Activated T-cell treated with anti-CD3 and anti-CD28 coated beads, Interleukin-2, amount 50 U/mL, for 4 hours (primary cell): ENCODE measurements around the gene ALDH7A1. TPM values are rescaled to one million over a fixed set of nuclear protein-coding genes. Genes with fewer than 3 reads are reported as not detected.

Source experiments
- ATAC-seq, 2 donors: fragments of 200-7000 bp; cut with Tn5 transposase; one replicate each; pipeline ENCODE4 v1.10.0; 2021
- DNase-seq: peaks from one replicate; pipeline ENCODE4 v3.0.0-alpha.2; 2020
- H3K27me3 Mint-ChIP-seq: one replicate; pipeline ENCODE4 v1.8.0; 2021; ENCODE audit warnings: low read depth, mixed read lengths
- H3K36me3 Mint-ChIP-seq: one replicate; pipeline ENCODE4 v1.8.0; 2022; ENCODE audit warnings: mixed read lengths; ENCODE audit not compliant: insufficient read depth
- H3K4me1 Mint-ChIP-seq: one replicate; pipeline ENCODE4 v1.8.0; 2021; ENCODE audit warnings: low read depth, mixed read lengths
- H3K4me3 Mint-ChIP-seq: one replicate; pipeline ENCODE4 v1.8.0; 2021; ENCODE audit warnings: mild to moderate bottlenecking, moderate library complexity, mixed read lengths
- H3K9me3 Mint-ChIP-seq: one replicate; pipeline ENCODE4 v1.8.0; 2021; ENCODE audit warnings: mixed read lengths
- total RNA-seq, 3 donors: library from RNA; stranded (reverse); gene quantifications; one replicate each; pipeline ENCODE4 v1.2.1, GENCODE V29; 2021

Gene ALDH7A1
- total RNA-seq, 3 donors from 2014 or later, result 1.1 to 1.5 (median 1.4) TPM

DNA sequence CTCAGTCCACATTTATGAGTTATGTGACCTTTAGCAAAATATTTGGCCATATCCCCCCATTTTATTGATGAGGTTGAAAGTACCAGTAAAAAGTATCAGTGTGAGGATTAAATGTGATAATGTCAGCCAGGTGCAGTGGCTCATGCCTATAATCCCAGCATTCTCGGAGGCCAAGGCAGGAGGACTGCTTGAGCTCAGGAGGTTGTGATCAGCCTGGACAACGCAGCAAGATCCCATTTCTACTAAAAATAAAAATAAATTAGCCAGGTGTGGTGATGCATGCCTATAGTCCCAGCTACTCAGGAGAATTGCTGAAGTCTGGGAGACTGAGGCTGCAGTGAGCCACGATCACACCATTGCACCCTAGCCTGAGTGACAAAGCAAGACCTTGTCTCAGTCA lies 100.6 kb downstream of the ALDH7A1 start:
- Mint-ChIP-seq H3K9me3 (no peaks in the 10 kb centered on the region), H3K4me3 (no peak overlapping the region), H3K27me3 (no peaks in the 10 kb centered on the region), H3K36me3 (peaks cover 11% of the 10 kb centered on the region), H3K4me1 (peaks cover 2% of the 10 kb centered on the region)
- ATAC-seq, result no peak
- no peak for DNase-seq

- Mint-ChIP-seq H3K9me3 (no peaks in the 10 kb centered on the region), H3K4me1 (no peaks in the 10 kb centered on the region), H3K36me3 (peaks cover 11% of the 10 kb centered on the region), H3K27me3 (no peaks in the 10 kb centered on the region), H3K4me3 (no peak overlapping the region)
- no peak for DNase-seq
- no peak for ATAC-seq
These were observed 102.1 kb downstream of the ALDH7A1 start for GRCh38 chr5:126492939-126493338.

GRCh38 chr5:126490167-126490940 lies 104.7 kb downstream of the ALDH7A1 start:
- H3K4me1 Mint-ChIP-seq, result no peaks in the 10 kb centered on the region
- H3K36me3 Mint-ChIP-seq, result peaks cover 29% of the 10 kb centered on the region
- no peak for DNase-seq
- no peaks in the 10 kb centered on the region for H3K27me3 Mint-ChIP-seq
- H3K9me3 Mint-ChIP-seq, result no peaks in the 10 kb centered on the region
- no peak overlapping the region for H3K4me3 Mint-ChIP-seq
- ATAC-seq, result no peak

DNA sequence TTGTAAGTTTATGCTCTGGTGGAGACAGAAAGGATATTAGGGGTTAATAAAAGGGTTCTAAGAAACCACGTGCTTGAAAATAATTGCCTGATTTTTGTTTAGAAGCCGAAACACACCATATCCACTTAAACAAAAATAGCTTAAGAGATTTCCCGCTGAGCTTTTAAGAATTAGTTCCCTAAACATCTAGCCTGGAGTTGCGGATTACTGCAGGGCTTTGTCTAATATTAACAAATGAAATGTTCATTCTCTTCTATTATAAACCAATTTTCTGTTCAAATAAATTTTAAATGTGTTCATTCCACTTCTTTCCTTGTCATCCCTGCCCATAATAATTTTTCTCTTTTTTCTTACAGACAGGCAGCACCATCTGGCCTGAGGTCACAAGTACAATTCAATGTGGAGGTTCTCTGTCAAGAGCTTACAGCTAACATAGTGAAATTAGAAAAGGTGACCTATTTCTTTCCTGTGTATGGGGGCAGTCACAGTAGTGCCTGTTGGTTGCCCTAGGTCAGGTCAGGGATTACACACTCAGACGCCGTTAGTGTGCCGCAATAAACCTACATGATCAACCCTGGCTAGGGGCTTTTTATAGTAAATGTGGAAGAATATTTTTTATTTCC lies 106.5 kb downstream of the ALDH7A1 start:
- no peak for ATAC-seq
- Mint-ChIP-seq H3K36me3 (peaks cover 34% of the 10 kb centered on the region), H3K4me3 (no peak overlapping the region)

GRCh38 chr5:126487596-126487995 lies 107.4 kb downstream of the ALDH7A1 start:
- no peaks in the 10 kb centered on the region for H3K9me3 Mint-ChIP-seq
- no peaks in the 10 kb centered on the region for H3K27me3 Mint-ChIP-seq
- H3K4me3 Mint-ChIP-seq, result no peak overlapping the region
- H3K4me1 Mint-ChIP-seq, result no peaks in the 10 kb centered on the region
- H3K36me3 Mint-ChIP-seq, result peaks cover 39% of the 10 kb centered on the region
- DNase-seq, result no peak
- no peak for ATAC-seq

More for the DNA sequence above, 106.5 kb downstream of the ALDH7A1 start:
- H3K4me1 Mint-ChIP-seq, result no peaks in the 10 kb centered on the region
- H3K27me3 Mint-ChIP-seq, result no peaks in the 10 kb centered on the region
- no peak for DNase-seq
- H3K9me3 Mint-ChIP-seq, result no peaks in the 10 kb centered on the region

DNA sequence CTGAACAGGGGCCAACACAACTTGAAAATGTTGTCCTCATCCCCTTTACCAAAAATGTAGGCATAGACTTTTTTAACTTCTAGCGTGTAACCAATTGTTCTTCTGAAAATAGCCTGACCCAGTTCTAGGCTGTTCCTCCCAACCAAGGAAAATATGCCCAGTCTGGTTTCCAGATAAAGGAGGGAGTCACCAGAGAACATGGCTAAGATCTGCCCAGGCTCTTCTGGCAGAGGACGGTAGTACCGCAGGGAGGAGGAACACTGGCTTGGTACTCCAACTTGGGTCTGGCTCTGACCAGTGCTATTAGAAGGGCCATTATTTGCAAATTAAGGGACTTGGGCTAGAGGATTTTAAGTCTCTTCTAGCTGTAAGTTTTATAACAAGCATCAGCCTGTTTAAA lies 108.7 kb downstream of the ALDH7A1 start:
- peaks cover 39% of the 10 kb centered on the region for H3K36me3 Mint-ChIP-seq
- DNase-seq (no peak), ATAC-seq (no peak)
- no peaks in the 10 kb centered on the region for H3K27me3 Mint-ChIP-seq
- H3K4me3 Mint-ChIP-seq, result no peak overlapping the region
- no peaks in the 10 kb centered on the region for H3K9me3 Mint-ChIP-seq
- no peaks in the 10 kb centered on the region for H3K4me1 Mint-ChIP-seq

GRCh38 chr5:126484253-126484652 lies 110.8 kb downstream of the ALDH7A1 start:
- peaks cover 42% of the 10 kb centered on the region for H3K36me3 Mint-ChIP-seq
- no peaks in the 10 kb centered on the region for H3K9me3 Mint-ChIP-seq
- H3K27me3 Mint-ChIP-seq, result no peaks in the 10 kb centered on the region

GRCh38 chr5:126483156-126483555 lies 111.9 kb downstream of the ALDH7A1 start:
- Mint-ChIP-seq H3K36me3 (peaks cover 42% of the 10 kb centered on the region), H3K4me1 (no peaks in the 10 kb centered on the region), H3K27me3 (no peaks in the 10 kb centered on the region), H3K9me3 (no peaks in the 10 kb centered on the region), H3K4me3 (no peak overlapping the region)
- ATAC-seq, result no peak
- DNase-seq, result no peak

More at GRCh38 chr5:126484253-126484652, 110.8 kb downstream of the ALDH7A1 start:
- ATAC-seq (no peak), DNase-seq (no peak)
- Mint-ChIP-seq H3K4me1 (no peaks in the 10 kb centered on the region), H3K4me3 (no peak overlapping the region)

- no peaks in the 10 kb centered on the region for H3K27me3 Mint-ChIP-seq
- H3K4me3 Mint-ChIP-seq, result no peak overlapping the region
- no peaks in the 10 kb centered on the region for H3K9me3 Mint-ChIP-seq
- H3K36me3 Mint-ChIP-seq, result peaks cover 42% of the 10 kb centered on the region
- DNase-seq, result no peak
- no peaks in the 10 kb centered on the region for H3K4me1 Mint-ChIP-seq
- ATAC-seq, result no peak
These were observed 112.4 kb downstream of the ALDH7A1 start for GRCh38 chr5:126482591-126482990.

DNA sequence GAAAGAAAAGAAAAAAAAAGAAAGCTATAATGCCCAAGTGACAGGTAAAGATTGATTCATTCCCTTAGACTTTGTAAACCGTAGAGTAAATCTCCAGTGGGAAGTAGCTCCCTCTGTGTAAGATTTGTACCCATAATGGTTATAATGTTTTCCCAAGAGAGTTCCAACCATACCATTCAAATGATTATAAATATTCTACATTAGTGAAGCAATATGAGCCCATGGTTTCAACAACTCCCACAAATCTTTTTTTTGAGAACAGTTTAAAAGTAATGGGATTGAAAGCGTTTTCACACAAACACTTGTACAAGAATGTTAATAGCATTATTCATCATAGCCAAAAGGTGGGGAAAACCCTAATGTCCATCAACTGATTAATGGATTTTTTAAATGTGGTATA lies 113.8 kb downstream of the ALDH7A1 start:
- H3K4me3 Mint-ChIP-seq, result no peak overlapping the region
- no peaks in the 10 kb centered on the region for H3K27me3 Mint-ChIP-seq
- ATAC-seq, result no peak
- H3K9me3 Mint-ChIP-seq, result no peaks in the 10 kb centered on the region
- H3K36me3 Mint-ChIP-seq, result peaks cover 30% of the 10 kb centered on the region
- DNase-seq, result no peak
- no peaks in the 10 kb centered on the region for H3K4me1 Mint-ChIP-seq

Other genes starting within 250 kb of the ALDH7A1 start
- gene GRAMD2B, start 171.8 kb downstream of the ALDH7A1 start, total RNA-seq, result 10 to 100 TPM in 2 of 3 donors, 1 to 10 TPM in 1; 9.3 to 14.7 (median 12.3) TPM
- gene PHAX, start 5.7 kb upstream of the ALDH7A1 start, total RNA-seq, result 10 to 100 TPM; 56.6 to 60.6 (median 56.9) TPM
- gene LMNB1, start 181.9 kb upstream of the ALDH7A1 start, total RNA-seq, result 100 to 1,000 TPM; 113 to 137 (median 118) TPM